HG02884 (cell line): ENCODE data around the gene TMEM143.
"Not testable (repeated sequence)": the region's sequence is repeated elsewhere in the genome, so short reads cannot be mapped to it uniquely, and the experiment has no call there.

ENCODE experiments used
- ATAC-seq: cut with Tn5 transposase; IDR thresholded peaks from one replicate; pipeline ENCODE4 v1.9.1; 2021; ENCODE audit warnings: mild to moderate bottlenecking, moderate library complexity; ENCODE audit not compliant: unreplicated experiment

Gene TMEM143

DNA sequence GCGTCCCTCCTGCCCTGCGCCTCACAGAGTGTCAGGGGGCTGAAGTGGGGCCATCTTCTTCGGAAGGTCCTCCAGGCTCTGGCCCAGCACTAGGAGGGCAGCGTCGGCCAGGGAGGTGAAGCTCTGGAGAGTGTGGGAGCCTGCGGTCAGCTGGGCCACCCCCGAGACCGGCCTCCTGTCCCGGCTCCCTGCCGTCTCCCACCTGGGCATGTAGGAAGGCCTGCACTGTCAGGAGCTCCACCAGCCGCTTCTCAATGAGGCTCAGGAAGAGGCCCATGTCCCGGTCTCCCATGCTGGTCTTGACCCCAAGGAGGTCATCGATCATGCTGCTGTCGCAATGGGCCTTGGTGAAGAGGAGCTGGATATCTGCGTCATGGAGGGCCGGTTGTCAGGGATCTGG is 65.8 kb downstream of the TMEM143 start:
- no peak for ATAC-seq

DNA sequence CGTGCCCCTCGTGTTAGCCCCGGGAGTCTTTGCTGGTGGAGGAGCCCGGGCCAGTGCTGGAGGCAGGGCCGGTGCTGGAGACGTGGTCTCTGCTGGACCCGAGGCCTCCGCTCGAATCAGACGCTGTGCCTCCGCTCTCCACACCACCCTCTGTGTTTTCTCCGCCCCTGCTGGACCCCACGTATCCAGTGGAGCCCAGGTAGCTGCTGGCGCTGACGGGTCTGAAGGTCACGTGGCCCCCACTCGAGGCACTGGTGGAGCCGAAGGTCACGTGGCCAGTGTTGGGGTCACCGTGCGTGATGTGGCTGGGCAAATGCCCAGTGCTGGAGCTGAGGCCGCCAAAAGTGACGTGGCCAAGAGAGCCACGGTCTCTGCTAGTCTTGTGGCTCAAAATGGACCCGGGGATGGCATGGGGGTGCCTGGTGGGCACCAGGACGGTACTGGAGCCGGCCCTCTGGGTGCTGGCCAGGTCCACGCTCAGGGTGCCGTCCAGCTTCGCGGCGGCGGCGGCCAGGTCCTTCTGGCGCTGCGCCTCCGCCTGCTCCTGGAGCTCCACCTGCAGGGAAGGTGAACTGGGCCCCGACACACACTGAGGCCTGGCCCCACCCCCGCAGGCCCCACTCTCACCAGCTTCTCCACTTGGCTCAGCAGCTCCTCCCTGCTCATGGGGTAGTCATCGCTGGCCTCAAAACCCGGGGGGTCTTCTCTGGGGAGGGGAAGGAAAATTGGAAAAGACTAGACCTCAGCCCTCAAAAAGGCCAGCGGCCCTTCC is 66.6 kb downstream of the TMEM143 start:
- no peak for ATAC-seq

DNA sequence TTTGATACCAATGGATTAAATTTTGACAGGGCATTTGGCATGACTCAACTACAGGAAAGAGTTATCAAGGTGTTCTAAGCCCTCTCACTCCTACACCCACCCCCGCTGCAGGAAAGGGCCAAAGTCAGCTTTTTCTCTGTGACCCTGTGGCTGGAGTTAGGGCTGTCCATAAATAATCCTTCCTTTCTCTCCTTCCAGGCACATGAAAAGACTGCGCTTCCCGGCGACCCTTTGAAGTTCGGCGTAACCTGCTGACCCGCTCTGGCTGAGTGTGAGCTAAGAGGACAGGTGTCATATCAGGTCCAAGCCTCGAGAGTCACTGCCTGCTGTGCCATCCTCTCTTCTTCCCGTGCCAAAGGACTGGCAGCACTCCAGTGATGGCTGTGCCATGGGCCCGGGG is 68.3 kb downstream of the TMEM143 start:
- no peak for ATAC-seq

DNA sequence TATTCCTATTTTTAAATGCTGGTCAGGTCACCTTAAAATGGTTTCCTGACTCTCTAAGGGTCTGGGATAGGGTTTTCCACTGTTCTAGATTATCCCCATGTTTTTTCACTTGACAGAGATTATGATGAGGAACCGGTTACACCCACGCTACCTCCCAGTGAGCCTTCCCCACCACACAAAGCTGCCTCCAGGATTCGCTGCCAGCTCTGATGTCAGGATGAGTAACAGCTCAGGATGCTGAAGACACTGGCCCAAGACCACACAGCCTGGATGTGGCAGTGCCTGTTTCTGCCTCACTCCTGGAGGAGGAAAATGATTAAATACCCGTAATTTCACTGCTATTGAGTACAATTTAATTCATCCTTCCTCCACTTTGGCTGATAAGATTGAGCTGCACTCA is 70.9 kb downstream of the TMEM143 start:
- no peak for ATAC-seq

DNA sequence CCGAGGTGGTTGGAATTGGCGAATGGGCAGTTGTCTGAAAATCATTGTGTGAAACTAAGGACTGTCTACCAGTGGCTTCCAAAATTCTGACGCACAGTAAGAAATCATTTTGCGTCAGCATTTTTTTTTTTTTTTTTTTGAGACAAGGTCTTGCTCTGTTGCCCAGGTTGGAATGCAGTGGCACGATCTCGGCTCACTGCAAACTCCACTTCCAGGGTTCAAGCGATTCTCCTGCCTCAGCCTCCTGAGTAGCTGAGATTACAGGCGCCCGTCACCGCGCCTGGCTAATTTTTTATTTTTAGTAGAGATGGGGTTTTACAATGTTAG is 72.3 kb downstream of the TMEM143 start:
- not testable (repeated sequence) for ATAC-seq

DNA sequence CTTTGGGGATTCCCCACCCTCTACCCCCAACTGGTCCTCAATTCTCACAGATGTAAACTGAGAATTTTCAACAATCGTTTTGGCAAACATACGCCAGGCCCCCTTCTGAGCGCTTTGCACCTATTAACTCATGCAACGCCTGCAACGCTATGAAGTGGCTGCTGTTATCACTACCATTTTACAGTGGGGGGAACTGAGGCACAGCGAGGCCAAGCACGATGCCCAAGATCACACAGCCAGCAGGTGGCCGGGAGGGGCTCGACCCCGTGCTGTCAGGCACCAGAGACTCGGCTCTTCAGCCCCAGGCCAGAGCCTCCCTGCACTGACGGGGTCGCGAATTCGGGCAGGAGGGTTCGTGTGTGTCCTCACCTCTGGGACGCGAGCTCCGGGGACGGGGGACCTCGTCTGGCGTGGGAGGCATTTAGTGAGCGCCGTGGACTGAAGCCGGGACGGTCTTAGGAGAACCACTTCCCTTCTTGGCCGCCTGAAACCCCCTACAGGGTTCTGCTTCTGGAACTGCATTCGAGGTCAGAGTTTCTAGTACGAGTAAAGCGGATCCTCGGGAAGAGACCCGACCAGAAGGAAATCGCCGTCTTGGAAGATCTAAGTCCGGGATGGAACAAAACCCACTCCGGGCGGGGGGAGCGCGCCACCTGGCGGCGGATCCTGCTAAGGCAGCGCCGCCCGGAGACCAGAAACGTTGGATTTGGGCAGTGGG is 72.8 kb downstream of the TMEM143 start:
- no peak for ATAC-seq

DNA sequence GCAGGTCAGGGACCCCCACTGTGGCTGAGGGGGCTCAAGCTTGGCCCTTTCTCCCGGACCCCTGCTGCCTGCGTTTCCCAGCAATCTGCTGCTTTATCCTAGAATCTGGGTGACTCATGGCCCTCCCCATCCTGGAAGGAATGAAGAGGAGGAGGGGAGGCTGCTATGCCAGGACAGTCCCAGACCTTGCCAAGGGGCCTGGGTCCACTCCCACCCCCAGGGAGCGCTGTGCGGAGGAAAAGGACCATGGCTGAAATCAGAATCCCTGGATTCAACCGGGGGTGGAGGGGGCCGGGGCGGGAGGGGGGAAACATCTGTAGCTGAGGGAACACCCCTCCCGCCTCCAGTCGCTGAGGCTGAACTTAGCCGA is 73.4 kb downstream of the TMEM143 start:
- no peak for ATAC-seq

DNA sequence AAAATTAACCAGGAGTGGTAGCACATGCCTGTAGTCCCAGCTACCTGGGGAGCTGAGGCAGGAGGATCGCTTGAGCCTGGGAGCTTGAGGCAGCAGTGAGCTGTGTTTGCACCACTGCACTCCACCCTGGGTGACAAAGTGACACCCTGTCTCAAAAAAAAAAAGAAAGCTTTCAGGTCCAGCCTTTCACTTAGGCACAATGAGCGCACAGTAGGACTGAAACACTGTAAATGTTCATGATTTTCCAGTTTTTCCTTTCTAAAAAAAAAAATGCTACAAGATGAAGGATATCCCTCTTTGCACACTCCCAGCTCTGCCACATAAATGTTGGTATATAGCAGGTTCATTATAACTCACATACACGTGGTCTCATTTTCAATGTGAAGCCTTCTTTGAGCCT is 76.0 kb downstream of the TMEM143 start:
- no peak for ATAC-seq

DNA sequence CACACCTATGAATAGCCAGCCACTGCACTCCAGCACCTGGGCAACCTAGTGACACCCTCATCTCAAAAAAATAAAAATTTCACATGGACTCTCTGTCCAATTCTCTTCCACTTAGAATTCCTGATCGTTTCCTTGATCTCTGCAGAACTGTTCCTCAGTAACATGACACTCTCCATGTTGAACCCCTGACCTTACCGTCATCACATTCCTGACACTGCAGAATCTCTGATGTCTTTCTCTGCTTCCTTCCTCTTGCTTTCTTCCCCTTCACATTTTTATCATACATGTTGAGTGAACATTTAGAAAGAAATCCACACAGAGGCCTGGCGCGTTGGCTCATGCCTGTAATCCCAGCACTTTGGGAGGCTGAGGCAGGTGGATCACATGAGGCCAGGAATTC is 78.8 kb downstream of the TMEM143 start:
- ATAC-seq: no peak

DNA sequence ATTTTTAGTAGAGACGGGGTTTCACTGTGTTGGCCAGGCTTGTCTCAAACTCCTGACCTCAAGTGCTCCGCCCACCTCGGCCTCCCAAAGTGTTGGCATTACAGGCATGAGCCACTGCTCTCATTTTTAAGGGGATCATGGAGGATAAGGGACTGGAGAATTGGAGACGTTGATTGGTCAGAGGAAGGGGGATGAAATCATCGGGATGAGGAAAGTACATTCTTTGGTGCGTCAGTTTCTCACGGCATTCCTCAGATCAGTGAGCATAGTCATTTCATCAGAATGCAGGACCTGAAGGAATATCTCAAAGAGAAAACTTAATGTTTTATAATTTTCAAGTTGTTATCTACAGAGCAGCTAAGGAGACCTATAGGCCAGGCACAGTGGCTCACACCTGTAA is 79.8 kb downstream of the TMEM143 start:
- ATAC-seq: no peak
